Measurements from ENCODE around the gene DNAJC22. TPM values are rescaled to one million over a fixed set of nuclear protein-coding genes. Genes with fewer than 3 reads are reported as not detected.

The DNAJC22 gene
- polyA plus RNA-seq, 1 donor: 50.0 TPM

DNA sequence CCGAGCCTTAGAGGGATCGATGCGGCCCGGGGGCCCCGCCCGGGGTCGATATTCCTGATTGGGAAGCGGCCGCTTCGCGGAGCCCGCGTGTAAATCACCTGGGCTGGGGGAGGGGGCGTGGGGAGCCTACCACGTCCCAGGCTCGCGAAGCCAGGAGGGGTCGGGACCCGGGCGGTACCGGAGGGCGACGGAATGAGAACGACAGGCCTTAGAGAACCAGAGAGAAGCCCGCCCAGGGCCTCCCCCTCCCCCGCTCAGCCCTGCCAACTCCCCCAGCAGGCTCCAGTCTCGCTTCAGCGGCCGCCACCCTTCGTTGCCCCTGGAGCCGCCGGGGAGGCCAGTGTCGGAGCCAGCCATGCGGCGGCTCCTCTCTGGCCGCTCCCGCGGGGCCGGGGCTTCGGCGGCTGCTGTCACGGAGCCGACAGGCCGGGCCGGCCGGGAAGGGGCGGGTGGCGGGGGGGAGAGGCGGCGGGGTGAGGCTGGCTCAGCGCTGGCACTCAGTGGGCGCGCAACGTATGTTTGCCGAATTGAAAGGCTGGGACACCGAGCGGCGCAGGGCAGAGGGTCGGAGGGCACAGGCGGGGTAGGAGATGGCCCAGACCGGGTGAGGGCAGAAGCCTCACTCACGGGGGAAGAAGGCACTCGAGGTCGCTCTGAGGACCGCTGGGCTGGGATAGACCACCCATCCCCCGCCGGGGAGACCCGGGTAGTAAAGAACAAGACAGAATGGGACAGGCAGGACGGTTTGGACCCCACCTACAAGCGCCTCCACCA is 1.4 kb upstream of the DNAJC22 start:
- H3K9me3 ChIP-seq (ENCODE audit: control insufficient read depth, low read depth, low read length): peaks cover 22% of the 10 kb centered on the region
- H3K27ac ChIP-seq (ENCODE audit: low read length): no peak overlapping the region
- H3K27me3 ChIP-seq (ENCODE audit: control insufficient read depth, insufficient read depth, low read length): peaks cover 79% of the 10 kb centered on the region
- no CpG with 5 or more reads among the region's 70 CpGs for WGBS (ENCODE audit: insufficient coverage, low lambda C conversion rate)
- peak in 1 of 2 donors; percentile 30 for DNase-seq
- no peaks in the 10 kb centered on the region for H3K36me3 ChIP-seq (ENCODE audit: control insufficient read depth, insufficient read depth, low read length)
- peak overlapping the region; percentile 14 for H3K4me3 ChIP-seq (ENCODE audit: low read length)
- H3K4me1 ChIP-seq (ENCODE audit: control insufficient read depth, insufficient read depth, low read length): peaks cover 58% of the 10 kb centered on the region

DNA sequence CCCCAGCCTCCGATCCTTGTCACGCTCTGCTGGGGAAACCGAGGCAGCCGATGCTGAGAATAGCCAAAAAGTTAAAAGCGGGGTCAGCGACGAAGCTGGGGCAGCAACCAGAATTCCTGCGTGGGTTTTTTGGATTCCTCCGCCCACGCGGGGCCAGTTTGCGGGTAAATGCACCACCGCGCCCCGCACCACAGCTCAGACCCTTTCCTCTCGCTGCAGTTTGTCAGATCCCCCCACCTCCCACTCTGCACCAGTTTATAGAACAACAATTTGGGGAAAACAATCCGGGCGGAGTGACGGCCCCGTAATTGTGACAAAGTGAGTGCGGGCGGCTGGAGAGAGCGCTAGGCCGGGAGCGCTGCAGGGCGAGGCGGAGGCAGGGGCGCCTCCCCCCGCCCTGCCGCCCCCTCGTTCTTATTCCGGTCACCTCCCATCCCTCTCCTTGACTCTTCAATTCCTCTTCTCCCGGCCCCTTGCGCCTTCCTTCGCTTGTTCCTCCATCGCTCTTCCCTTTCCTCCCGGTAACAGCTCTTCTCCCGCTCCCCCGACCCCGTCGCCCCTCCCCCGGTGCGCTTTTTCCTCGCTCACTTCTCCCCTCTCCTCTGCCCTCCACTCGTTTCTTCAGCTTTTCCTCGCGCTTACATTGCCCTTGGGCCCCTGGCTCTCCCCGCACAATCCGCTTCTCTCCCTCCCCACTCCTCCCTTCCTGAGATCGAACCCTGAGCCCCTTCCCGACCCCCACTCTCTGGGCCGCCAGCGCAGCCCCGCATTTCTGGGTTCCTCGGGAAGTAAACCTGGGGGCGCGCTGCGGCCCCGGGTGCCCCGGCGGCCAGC is 646 bp upstream of the DNAJC22 start:
- peaks cover under 1% of the 10 kb centered on the region for H3K36me3 ChIP-seq (ENCODE audit: control insufficient read depth, insufficient read depth, low read length)
- peak in 1 of 2 donors; percentile 26 for DNase-seq
- H3K9me3 ChIP-seq (ENCODE audit: control insufficient read depth, low read depth, low read length): peaks cover 22% of the 10 kb centered on the region
- peak overlapping the region; percentile 14 for H3K4me3 ChIP-seq (ENCODE audit: low read length)
- H3K27ac ChIP-seq (ENCODE audit: low read length): no peak overlapping the region
- 20% methylated on average over 6 of the region's 61 CpGs for WGBS (ENCODE audit: insufficient coverage, low lambda C conversion rate)
- peaks cover 71% of the 10 kb centered on the region for H3K27me3 ChIP-seq (ENCODE audit: control insufficient read depth, insufficient read depth, low read length)
- peaks cover 58% of the 10 kb centered on the region for H3K4me1 ChIP-seq (ENCODE audit: control insufficient read depth, insufficient read depth, low read length)

DNA sequence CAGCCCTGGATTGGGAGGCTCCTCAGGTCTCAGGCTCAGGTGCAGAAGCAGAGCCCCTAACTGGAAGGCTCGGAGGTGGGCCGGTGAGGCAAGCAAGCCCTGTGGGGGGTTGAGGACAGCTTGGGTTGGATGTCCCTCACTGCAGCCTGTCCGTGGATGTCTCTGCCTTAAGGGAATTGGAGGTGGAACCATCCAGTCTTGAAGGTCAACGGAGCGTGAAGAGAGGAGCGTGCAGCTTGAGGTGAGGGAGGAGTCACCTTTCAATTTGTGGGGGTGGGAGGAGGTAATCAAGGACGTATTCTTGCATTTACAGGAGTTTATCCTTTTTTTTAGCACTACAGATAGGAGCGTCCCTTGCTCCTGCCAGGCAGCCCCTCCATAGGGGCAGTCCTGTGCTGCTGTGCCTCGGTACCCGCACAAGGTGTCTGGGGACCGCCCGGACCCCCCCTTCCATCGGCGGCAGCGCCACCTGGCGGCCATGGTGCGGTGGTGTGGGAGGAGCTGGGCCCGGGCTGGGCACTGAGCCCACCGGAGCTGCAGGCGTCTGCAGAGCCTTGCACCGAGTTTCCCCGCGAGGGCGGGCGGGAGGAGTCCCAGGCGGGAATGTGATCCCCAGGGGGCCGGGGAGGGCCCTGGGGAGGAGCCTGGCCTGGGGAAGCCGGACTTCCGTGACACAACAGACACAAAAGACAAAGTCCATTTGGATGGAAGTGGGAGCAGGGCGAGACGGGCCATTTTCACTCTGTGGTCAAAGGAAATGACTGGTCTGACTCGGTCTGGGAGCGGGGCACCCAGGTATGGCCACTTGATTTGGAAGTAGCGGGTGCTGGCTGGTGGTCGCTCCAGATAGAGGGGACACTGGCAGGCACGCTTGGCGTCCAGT is 864 bp downstream of the DNAJC22 start:
- Histone ChIP-seq H3K36me3 (ENCODE audit: control insufficient read depth, insufficient read depth, low read length) (peaks cover 4% of the 10 kb centered on the region), H3K27ac (ENCODE audit: low read length) (peak overlapping the region; percentile 60), H3K4me1 (ENCODE audit: control insufficient read depth, insufficient read depth, low read length) (peaks cover 57% of the 10 kb centered on the region), H3K4me3 (ENCODE audit: low read length) (peak overlapping the region; percentile 59), H3K27me3 (ENCODE audit: control insufficient read depth, insufficient read depth, low read length) (peaks cover 56% of the 10 kb centered on the region), H3K9me3 (ENCODE audit: control insufficient read depth, low read depth, low read length) (peaks cover 18% of the 10 kb centered on the region)
- DNase-seq: peak; percentile 92 to 95
- no CpG with 5 or more reads among the region's 37 CpGs for WGBS (ENCODE audit: insufficient coverage, low lambda C conversion rate)

DNA sequence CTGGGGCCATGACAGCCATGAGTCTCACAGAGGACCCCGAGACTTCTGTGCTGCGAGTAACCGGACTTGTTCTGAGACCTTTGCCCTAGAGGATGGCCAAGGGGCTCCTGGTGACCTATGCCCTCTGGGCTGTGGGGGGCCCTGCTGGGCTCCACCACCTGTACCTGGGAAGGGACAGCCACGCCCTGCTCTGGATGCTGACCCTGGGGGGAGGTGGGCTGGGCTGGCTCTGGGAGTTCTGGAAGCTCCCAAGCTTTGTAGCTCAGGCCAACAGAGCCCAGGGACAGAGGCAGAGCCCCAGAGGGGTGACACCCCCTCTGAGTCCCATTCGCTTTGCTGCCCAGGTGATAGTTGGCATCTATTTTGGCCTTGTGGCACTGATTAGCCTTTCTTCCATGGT is 2.1 kb downstream of the DNAJC22 start:
- peaks cover 44% of the 10 kb centered on the region for H3K27me3 ChIP-seq (ENCODE audit: control insufficient read depth, insufficient read depth, low read length)
- H3K9me3 ChIP-seq (ENCODE audit: control insufficient read depth, low read depth, low read length): peaks cover 14% of the 10 kb centered on the region
- DNase-seq: peak in 1 of 2 donors; percentile 28
- whole genome bisulfite sequencing (ENCODE audit: insufficient coverage, low lambda C conversion rate): no CpG with 5 or more reads among the region's 5 CpGs
- peak overlapping the region; percentile 60 for H3K27ac ChIP-seq (ENCODE audit: low read length)
- peaks cover 45% of the 10 kb centered on the region for H3K4me1 ChIP-seq (ENCODE audit: control insufficient read depth, insufficient read depth, low read length)
- peak overlapping the region; percentile 59 for H3K4me3 ChIP-seq (ENCODE audit: low read length)
- peaks cover 4% of the 10 kb centered on the region for H3K36me3 ChIP-seq (ENCODE audit: control insufficient read depth, insufficient read depth, low read length)

DNA sequence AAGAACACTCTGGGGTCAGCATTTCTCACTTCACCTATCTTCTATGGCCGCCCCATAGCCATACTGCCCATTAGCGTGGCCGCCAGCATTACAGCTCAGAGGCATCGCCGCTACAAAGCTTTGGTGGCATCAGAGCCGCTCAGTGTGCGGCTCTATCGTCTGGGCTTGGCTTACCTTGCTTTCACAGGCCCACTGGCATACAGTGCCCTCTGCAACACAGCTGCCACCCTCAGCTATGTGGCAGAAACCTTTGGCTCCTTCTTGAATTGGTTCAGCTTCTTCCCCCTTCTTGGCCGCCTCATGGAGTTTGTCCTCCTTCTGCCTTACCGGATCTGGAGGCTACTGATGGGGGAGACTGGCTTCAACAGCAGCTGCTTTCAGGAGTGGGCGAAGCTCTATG is 2.6 kb downstream of the DNAJC22 start:
- no peak for DNase-seq
- peaks cover 41% of the 10 kb centered on the region for H3K4me1 ChIP-seq (ENCODE audit: control insufficient read depth, insufficient read depth, low read length)
- H3K27me3 ChIP-seq (ENCODE audit: control insufficient read depth, insufficient read depth, low read length): peaks cover 39% of the 10 kb centered on the region
- H3K9me3 ChIP-seq (ENCODE audit: control insufficient read depth, low read depth, low read length): peaks cover 14% of the 10 kb centered on the region
- H3K4me3 ChIP-seq (ENCODE audit: low read length): peak overlapping the region; percentile 59
- no peak overlapping the region for H3K27ac ChIP-seq (ENCODE audit: low read length)
- WGBS (ENCODE audit: insufficient coverage, low lambda C conversion rate): no CpG with 5 or more reads among the region's 11 CpGs
- peaks cover 4% of the 10 kb centered on the region for H3K36me3 ChIP-seq (ENCODE audit: control insufficient read depth, insufficient read depth, low read length)

DNA sequence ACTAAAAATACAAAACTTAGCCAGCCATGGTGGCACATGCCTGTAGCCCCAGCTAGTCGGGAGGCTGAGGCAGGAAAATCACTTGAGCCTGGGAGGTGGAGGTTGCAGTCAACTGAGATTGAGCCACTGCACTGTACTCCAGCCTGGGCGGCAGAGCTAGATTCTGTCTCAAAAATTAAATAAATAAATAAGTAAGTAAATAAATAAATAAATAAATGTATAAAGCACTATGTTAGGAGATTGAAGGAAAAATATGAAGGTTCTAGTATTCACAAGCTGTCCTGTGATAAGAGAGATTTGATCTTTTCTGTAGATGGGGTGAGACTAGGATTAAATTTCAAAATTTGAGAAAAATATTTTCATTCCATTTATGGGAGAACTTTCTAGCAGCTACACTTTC is 5.7 kb downstream of the DNAJC22 start:
- peaks cover 4% of the 10 kb centered on the region for H3K36me3 ChIP-seq (ENCODE audit: control insufficient read depth, insufficient read depth, low read length)
- no peak overlapping the region for H3K27ac ChIP-seq (ENCODE audit: low read length)
- no peak overlapping the region for H3K4me3 ChIP-seq (ENCODE audit: low read length)
- peaks cover 18% of the 10 kb centered on the region for H3K4me1 ChIP-seq (ENCODE audit: control insufficient read depth, insufficient read depth, low read length)
- no peaks in the 10 kb centered on the region for H3K9me3 ChIP-seq (ENCODE audit: control insufficient read depth, low read depth, low read length)
- WGBS (ENCODE audit: insufficient coverage, low lambda C conversion rate): 100% methylated on average over 1 of the region's 2 CpGs
- peaks cover 9% of the 10 kb centered on the region for H3K27me3 ChIP-seq (ENCODE audit: control insufficient read depth, insufficient read depth, low read length)
- no peak for DNase-seq

DNA sequence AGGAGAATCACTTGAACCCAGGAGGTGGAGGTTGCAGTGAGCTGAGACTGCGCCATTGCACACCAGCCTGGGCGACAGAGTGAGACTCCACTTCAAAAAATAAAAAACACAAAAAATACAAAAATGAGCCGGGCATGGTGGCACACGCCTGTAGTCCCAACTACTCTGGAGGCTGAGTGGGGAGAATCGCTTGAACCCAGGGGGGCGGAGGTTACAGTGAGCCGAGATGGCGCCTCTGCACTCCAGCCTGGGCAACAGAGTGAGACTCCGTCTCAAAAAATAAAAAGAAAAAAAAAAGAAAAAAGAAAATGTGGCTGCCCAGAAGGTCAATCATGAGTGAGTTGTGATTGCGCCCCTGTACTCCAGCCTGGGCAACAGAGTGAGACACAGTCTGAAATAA is 9.2 kb downstream of the DNAJC22 start:
- no peak for DNase-seq
- Histone ChIP-seq H3K4me1 (ENCODE audit: control insufficient read depth, insufficient read depth, low read length) (no peaks in the 10 kb centered on the region), H3K9me3 (ENCODE audit: control insufficient read depth, low read depth, low read length) (no peaks in the 10 kb centered on the region), H3K4me3 (ENCODE audit: low read length) (no peak overlapping the region), H3K27me3 (ENCODE audit: control insufficient read depth, insufficient read depth, low read length) (no peaks in the 10 kb centered on the region), H3K36me3 (ENCODE audit: control insufficient read depth, insufficient read depth, low read length) (peaks cover 4% of the 10 kb centered on the region), H3K27ac (ENCODE audit: low read length) (no peak overlapping the region)
- 97% methylated on average over 4 of the region's 10 CpGs for WGBS (ENCODE audit: insufficient coverage, low lambda C conversion rate)

DNA sequence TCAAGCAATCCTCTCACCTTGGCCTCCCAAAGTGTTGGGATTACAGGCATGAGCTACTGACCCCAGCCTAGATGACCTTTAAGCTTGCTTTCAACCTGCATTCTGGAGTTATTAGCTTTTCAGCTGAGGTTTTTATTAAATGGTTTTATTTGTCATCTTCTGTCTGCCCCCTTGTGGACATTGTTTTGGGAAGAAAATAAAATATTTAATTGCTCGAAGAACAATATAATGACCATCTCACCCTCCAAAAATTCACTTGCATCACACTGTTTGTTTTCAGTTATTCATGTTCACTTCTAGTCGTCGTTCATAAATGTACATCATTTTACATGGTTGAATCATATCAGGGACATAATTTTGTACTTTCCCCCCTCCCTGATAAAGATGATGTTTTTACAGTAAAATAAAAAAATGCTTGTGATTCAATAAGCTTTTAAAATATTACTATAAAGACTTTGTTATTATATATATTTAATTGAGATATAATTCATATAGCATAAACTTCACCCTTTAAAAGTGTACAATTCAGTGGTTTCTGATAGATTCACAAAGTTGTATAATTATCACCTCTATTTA is 10.5 kb downstream of the DNAJC22 start:
- H3K27me3 ChIP-seq (ENCODE audit: control insufficient read depth, insufficient read depth, low read length): no peaks in the 10 kb centered on the region
- H3K27ac ChIP-seq (ENCODE audit: low read length): no peak overlapping the region
- H3K4me3 ChIP-seq (ENCODE audit: low read length): no peak overlapping the region
- no peaks in the 10 kb centered on the region for H3K4me1 ChIP-seq (ENCODE audit: control insufficient read depth, insufficient read depth, low read length)
- 0% methylated on average over 1 of the region's 3 CpGs for WGBS (ENCODE audit: insufficient coverage, low lambda C conversion rate)
- H3K36me3 ChIP-seq (ENCODE audit: control insufficient read depth, insufficient read depth, low read length): no peaks in the 10 kb centered on the region
- no peaks in the 10 kb centered on the region for H3K9me3 ChIP-seq (ENCODE audit: control insufficient read depth, low read depth, low read length)
- no peak for DNase-seq

DNA sequence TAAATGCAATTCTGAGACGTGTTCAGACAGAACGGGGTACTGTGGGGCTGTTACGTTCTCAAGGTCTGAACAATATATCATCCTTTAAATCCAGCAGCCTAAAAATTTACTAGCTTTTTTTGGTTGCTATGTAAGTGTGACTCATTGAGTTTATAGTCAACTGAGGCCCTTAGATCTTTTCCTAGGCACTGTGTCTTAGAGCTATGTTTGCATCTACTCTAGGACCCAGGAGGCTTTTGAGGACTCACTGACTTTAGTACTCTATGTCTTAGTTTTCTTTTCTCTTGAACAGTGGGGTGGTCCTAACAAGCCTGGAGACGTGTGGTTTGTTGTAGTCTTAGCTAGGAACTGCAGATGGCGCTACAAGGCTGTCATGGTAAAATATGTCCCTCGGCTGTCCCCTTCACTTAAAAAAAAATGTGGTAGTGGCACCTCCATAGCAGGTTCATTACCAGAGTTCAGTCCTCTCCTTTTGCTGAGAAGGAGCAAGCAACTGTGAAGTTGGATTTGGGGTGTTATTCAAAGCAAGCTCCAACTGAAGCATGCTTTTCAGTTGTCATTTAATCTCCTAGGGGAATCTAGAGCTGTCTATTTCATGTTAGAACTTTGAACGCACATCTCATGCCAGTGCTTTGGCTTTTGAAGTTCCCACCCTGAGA is 11.9 kb downstream of the DNAJC22 start:
- Histone ChIP-seq H3K27me3 (ENCODE audit: control insufficient read depth, insufficient read depth, low read length) (no peaks in the 10 kb centered on the region), H3K9me3 (ENCODE audit: control insufficient read depth, low read depth, low read length) (no peaks in the 10 kb centered on the region), H3K4me3 (ENCODE audit: low read length) (no peak overlapping the region), H3K27ac (ENCODE audit: low read length) (no peak overlapping the region), H3K36me3 (ENCODE audit: control insufficient read depth, insufficient read depth, low read length) (no peaks in the 10 kb centered on the region), H3K4me1 (ENCODE audit: control insufficient read depth, insufficient read depth, low read length) (no peaks in the 10 kb centered on the region)
- 40% methylated on average over 1 of the region's 7 CpGs for WGBS (ENCODE audit: insufficient coverage, low lambda C conversion rate)
- peak in 1 of 2 donors; percentile 62 for DNase-seq

Data from large intestine (tissue), 3 donors.